Measurements from ENCODE around the gene KDF1. TPM values are rescaled to one million over a fixed set of nuclear protein-coding genes. Genes with fewer than 3 reads are reported as not detected.

The KDF1 gene
- total RNA-seq, 1 donor = not detected

DNA sequence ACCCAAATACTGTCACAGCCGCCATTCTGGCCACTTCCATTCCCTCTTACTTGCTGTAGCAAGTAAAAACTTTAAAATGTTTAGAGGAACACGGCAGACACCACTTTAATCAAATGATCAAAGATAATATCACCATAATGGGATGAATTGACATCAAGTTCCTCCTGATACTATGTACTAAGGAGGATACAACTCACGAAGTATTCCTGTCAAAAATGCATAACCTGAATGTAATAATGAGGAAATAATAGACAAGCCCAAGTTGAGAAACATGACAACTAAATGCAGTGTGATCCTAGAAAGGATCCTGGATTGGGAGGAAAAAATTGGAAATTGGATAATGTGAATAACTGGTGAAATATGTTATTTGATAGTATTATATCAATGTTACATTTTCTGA lies 3.9 kb downstream of the KDF1 start:
- TF ChIP-seq, protein P1, sequence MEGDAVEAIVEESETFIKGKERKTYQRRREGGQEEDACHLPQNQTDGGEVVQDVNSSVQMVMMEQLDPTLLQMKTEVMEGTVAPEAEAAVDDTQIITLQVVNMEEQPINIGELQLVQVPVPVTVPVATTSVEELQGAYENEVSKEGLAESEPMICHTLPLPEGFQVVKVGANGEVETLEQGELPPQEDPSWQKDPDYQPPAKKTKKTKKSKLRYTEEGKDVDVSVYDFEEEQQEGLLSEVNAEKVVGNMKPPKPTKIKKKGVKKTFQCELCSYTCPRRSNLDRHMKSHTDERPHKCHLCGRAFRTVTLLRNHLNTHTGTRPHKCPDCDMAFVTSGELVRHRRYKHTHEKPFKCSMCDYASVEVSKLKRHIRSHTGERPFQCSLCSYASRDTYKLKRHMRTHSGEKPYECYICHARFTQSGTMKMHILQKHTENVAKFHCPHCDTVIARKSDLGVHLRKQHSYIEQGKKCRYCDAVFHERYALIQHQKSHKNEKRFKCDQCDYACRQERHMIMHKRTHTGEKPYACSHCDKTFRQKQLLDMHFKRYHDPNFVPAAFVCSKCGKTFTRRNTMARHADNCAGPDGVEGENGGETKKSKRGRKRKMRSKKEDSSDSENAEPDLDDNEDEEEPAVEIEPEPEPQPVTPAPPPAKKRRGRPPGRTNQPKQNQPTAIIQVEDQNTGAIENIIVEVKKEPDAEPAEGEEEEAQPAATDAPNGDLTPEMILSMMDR (IDR thresholded peaks at IDR 0.05; ENCODE audit: insufficient read depth, low read length) = no peak
- H3K4me3 ChIP-seq (ENCODE audit: low read depth, low read length) = no peak overlapping the region
- no peak for DNase-seq (ENCODE audit: low read depth)

DNA sequence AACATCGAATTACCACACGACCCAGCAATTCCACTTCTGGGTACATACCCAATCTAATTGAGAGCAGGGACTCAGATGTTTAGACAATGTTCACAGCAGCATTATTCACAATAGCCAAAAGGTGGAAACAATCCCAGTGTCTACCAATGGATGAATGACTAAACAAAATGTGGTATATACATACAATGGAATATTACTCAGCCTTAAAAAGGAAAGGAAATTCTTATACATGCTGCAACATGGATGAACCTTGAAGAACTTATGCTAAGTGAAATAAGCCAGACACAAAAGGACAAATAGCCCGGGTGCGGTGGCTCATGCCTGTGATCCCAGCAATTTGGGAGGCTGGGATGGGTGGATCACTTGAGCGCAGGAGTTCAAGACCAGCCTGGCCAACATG lies 6.9 kb downstream of the KDF1 start:
- H3K4me3 ChIP-seq (ENCODE audit: low read depth, low read length) = no peak overlapping the region
- TF ChIP-seq, protein P1 (IDR thresholded peaks at IDR 0.05; ENCODE audit: insufficient read depth, low read length) = no peak
- no peak for DNase-seq (ENCODE audit: low read depth)

DNA sequence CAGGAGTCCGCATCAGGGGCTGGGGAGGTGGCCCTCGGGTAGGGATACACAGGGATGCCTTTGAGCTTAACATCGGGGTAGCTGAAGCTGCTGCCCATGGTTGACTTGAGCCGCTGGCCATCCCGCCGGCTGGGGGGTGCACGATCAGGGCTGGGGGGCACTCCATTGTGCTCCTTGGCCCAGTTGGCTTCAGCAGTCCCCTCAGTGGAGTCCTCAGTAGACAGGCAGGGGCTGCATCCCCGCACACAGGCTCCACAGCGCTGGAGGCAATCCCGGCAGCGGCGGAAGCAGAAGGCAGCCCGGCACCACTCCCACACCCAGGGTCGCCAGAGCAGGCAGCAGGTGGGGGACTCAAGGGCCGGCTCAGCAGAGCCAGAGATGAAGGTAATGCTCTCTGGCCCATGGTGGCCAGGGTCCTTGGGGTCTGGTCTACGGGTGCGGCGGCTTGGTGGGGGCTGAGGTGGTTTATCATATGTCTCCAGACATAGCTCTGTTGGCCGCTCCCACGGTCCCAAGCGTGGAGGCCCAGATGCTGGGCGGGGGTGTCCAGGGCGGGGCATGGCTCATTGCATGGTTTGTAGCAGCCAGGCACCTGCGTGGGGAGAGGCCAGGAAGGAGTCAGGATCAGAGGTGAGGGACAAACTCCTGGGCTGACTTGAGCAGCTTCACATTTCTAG lies 8.3 kb downstream of the KDF1 start:
- DNase-seq (ENCODE audit: low read depth) = no peak
- TF ChIP-seq, protein P1 (IDR thresholded peaks at IDR 0.05; ENCODE audit: insufficient read depth, low read length) = no peak
- no peak overlapping the region for H3K4me3 ChIP-seq (ENCODE audit: low read depth, low read length)

DNA sequence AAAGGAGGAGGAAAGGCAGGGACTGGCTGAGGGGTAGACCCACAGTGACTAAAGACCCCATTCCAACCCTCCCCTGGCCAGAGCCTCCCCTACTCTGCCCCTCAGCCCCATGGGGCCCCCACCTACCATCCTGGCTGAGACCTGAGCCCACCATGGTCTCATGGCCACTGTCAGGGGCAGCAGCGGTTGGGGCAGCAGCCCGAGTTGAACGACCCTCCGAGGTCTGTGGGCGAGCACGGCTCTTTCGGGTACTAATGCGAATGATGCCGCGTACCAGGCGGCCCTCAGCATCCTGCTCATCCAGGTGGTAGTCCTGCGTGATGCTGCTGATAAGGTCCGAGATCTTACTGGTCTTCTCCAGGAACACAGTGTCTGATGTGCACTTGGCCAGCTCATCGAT lies 9.1 kb downstream of the KDF1 start:
- TF ChIP-seq, protein P1 (IDR thresholded peaks at IDR 0.05; ENCODE audit: insufficient read depth, low read length) = no peak
- H3K4me3 ChIP-seq (ENCODE audit: low read depth, low read length) = no peak overlapping the region
- DNase-seq (ENCODE audit: low read depth) = no peak

DNA sequence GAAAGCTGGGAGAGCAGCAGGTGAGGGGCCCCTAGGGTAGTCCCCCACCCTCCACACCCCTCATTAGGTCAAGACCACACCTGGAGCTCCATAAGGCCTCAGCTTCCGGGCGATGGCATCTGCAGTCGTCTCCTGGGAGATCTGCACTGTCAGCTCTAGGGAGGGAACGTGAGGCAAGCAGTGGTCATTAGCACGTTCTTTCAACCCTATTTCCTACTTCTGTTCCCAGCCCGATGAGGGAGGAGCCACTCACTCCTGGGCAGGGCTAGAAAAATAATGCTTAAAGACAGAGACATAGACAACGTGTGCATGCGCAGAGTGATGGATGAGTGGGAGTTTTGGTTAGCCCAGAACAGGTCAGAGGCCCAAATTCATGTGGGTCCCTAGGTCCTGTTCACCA lies 9.7 kb downstream of the KDF1 start:
- no peak overlapping the region for H3K4me3 ChIP-seq (ENCODE audit: low read depth, low read length)
- DNase-seq (ENCODE audit: low read depth) = no peak
- TF ChIP-seq, protein P1 (IDR thresholded peaks at IDR 0.05; ENCODE audit: insufficient read depth, low read length) = no peak

DNA sequence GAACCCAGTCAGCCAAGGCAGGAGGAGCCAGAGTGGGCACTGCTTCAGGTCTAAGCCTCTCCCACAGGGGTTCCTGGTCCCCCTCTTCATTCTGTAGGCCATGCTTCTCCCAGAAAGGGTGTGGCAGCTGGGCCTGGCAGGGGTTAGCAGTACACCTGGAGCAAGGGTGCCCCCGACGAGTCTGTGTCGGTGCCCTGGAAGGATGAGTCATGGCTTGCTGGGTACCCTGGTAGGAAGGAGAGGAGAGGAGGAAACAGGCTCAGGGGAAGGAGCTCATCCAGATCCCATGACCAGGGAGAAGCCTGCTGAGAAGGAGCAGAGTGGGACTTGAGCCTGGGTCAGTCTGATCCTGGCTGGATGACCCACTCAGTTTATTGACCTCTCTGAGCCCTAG lies 10.3 kb downstream of the KDF1 start:
- H3K4me3 ChIP-seq (ENCODE audit: low read depth, low read length) = no peak overlapping the region
- DNase-seq (ENCODE audit: low read depth) = no peak
- TF ChIP-seq, protein P1 (IDR thresholded peaks at IDR 0.05; ENCODE audit: insufficient read depth, low read length) = no peak
